Sigmoid colon (tissue), 4 donors: ENCODE results near the gene EPN3.

Experiments
- EP300 ChIP-seq, 4 donors: sonication (generic); formaldehyde crosslinking; IDR thresholded peaks; one replicate each; pipeline ENCODE4 v1.6.1; 2017; ENCODE audit warnings: antibody characterized with exemption in 4 of 4
- POLR2A ChIP-seq, 2 donors: fragments of 450-650 bp; IDR thresholded peaks; one replicate each; pipeline ENCODE4 v1.6.1; 2016; ENCODE audit warnings: antibody characterized with exemption in 2 of 2, mild to moderate bottlenecking in 2 of 2, moderate library complexity in 2 of 2
- POLR2AphosphoS5 ChIP-seq, 4 donors: sonication (generic); formaldehyde crosslinking; IDR thresholded peaks; one replicate each; pipeline ENCODE4 v1.6.1; 2017; ENCODE audit warnings: antibody characterized with exemption in 4 of 4
- TF ChIP-seq, protein P1 (sequence below), 4 experiments: fragments of 450-650 bp in 3 of 4; fragments of 200-600 bp in 1 of 4; IDR thresholded peaks; one replicate each; pipeline ENCODE4 v1.5.1; 2016 to 2019; ENCODE audit warnings: antibody characterized with exemption in 4 of 4, mild to moderate bottlenecking in 3 of 4, moderate library complexity in 2 of 4

DNA sequence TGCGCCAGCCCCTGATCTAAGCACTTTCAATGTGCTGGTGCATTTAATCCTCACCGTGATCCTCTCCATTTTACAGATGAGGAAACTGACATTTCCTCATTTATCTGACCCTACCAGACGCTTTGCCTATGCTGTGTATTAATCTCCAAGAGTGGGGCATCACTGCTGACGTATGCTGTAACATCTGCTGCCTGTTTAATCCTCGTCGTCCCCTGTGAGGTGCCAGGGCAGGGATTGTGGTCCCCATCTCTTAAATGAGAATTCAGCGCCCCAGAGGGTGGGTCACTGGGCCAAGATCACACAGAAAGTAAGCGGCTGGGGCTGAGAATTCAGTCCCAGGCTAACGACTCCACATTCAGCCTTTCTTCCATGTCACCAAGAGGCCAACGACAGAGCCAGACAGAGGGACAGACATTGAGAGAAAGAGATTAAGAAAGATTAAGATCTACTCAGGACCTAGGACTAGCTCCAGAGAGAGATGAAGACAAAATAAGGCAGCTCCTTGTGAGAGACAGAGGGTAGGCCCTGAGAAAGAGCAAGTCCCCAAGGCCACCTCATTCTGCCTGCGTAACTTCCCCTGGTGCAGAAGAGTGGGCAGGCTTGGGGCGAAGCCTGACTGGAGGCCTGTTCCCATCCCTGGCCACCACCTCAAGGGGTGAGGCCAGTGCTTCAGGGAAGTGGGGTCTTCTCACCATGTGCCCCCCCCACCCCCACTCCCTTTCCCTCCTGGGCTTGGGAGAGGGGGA is 41.5 kb downstream of the EPN3 start:
- TF ChIP-seq, protein P1, sequence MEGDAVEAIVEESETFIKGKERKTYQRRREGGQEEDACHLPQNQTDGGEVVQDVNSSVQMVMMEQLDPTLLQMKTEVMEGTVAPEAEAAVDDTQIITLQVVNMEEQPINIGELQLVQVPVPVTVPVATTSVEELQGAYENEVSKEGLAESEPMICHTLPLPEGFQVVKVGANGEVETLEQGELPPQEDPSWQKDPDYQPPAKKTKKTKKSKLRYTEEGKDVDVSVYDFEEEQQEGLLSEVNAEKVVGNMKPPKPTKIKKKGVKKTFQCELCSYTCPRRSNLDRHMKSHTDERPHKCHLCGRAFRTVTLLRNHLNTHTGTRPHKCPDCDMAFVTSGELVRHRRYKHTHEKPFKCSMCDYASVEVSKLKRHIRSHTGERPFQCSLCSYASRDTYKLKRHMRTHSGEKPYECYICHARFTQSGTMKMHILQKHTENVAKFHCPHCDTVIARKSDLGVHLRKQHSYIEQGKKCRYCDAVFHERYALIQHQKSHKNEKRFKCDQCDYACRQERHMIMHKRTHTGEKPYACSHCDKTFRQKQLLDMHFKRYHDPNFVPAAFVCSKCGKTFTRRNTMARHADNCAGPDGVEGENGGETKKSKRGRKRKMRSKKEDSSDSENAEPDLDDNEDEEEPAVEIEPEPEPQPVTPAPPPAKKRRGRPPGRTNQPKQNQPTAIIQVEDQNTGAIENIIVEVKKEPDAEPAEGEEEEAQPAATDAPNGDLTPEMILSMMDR (IDR thresholded peaks at IDR 0.05): no peak
- TF ChIP-seq POLR2AphosphoS5 (IDR thresholded peaks at IDR 0.05) (no peak), POLR2A (IDR thresholded peaks at IDR 0.05) (no peak), EP300 (IDR thresholded peaks at IDR 0.05) (no peak)
